Gastroesophageal sphincter (tissue), 4 donors: ENCODE data around the gene NLGN1. TPM values are rescaled to one million over a fixed set of nuclear protein-coding genes. Genes with fewer than 3 reads are reported as not detected.

ENCODE experiments used
- ATAC-seq: fragments of 150-250 bp; one replicate; pipeline ENCODE4 v1.9.1; 2016; ENCODE audit warnings: mild to moderate bottlenecking, moderate library complexity
- H3K27ac ChIP-seq, 4 donors: fragments of 200-600 bp; sonication (generic) in 3 of 4; 1 replicate in 3 of 4; 2 replicates in 1 of 4; pipeline ENCODE4 v1.5.1; 2016 to 2019
- H3K27me3 ChIP-seq: fragments of 200-600 bp; sonication (generic); one replicate; pipeline ENCODE4 v1.5.1; 2019
- H3K36me3 ChIP-seq, 2 donors: fragments of 200-600 bp; sonication (generic); one replicate each; pipeline ENCODE4 v1.5.1; 2019; ENCODE audit warnings: control low read depth in 1 of 2
- H3K4me1 ChIP-seq, 3 donors: fragments of 200-600 bp; sonication (generic); 1 replicate in 2 of 3; 2 replicates in 1 of 3; pipeline ENCODE4 v1.5.1; 2016 to 2019; ENCODE audit warnings: control low read depth in 2 of 3
- H3K4me3 ChIP-seq, 2 donors: fragments of 200-600 bp; sonication (generic); one replicate each; pipeline ENCODE4 v1.5.1; 2019; ENCODE audit warnings: mild to moderate bottlenecking in 1 of 2, moderate library complexity in 1 of 2
- H3K9me3 ChIP-seq, 3 donors: fragments of 200-600 bp; sonication (generic); one replicate each; pipeline ENCODE4 v1.5.1; 2017 to 2019; ENCODE audit warnings: control low read depth in 2 of 3
- EP300 ChIP-seq: sonication (generic); formaldehyde crosslinking; IDR thresholded peaks from one replicate; pipeline ENCODE4 v1.6.1; 2017; ENCODE audit warnings: antibody characterized with exemption, mild to moderate bottlenecking
- POLR2A ChIP-seq, 2 donors: fragments of 450-650 bp; IDR thresholded peaks; one replicate each; pipeline ENCODE4 v1.6.1; 2017; ENCODE audit warnings: antibody characterized with exemption in 2 of 2, mild to moderate bottlenecking in 2 of 2, moderate library complexity in 1 of 2
- POLR2AphosphoS5 ChIP-seq: sonication (generic); formaldehyde crosslinking; IDR thresholded peaks from one replicate; pipeline ENCODE4 v1.6.1; 2017; ENCODE audit warnings: antibody characterized with exemption
- WGBS, 2 donors: methylation state at CpG; one replicate each; pipeline ENCODE4 v1.1.5; 2018; ENCODE audit warnings: low coverage in 1 of 2; 5-methylcytosine and 5-hydroxymethylcytosine counted together
- total RNA-seq, 4 donors: library from RNA; depleted of rRNA; stranded (reverse); fragments of >200 nt; gene quantifications; one replicate each; pipeline ENCODE4 v1.1.0, GENCODE V29; 2016
- TF ChIP-seq, protein P1 (sequence below), 4 experiments: fragments of 200-600 bp in 2 of 4; fragments of 450-650 bp in 2 of 4; sonication (generic) in 1 of 4; IDR thresholded peaks; one replicate each; pipeline ENCODE4 v1.5.1; 2017 to 2019; ENCODE audit warnings: antibody characterized with exemption in 4 of 4, mild to moderate bottlenecking in 2 of 4, moderate library complexity in 2 of 4

The NLGN1 gene
- total RNA-seq, 4 donors from 2014 or later: 13.4 to 26.4 (median 24.0) TPM

DNA sequence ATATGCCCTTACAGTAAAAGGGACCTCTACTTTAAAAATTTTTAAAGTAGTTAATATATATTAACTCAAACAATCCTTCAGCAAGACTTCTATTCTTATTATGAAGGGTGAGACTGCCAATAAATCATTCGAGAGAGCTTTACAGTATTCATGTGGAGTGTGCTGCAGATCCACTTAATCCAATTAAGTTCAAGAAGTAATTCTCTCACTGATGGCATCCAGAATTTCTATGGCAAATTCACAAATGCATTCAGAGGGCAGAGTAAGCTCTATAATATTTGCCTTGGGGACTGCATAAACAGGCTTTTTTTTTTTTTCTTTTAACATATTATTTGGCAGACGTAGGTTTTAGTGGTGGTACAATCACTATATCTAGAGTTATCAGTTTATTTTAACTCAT lies 692.0 kb downstream of the NLGN1 start:
- H3K9me3 ChIP-seq: no peaks in the 10 kb centered on the region
- H3K27me3 ChIP-seq: no peaks in the 10 kb centered on the region
- H3K27ac ChIP-seq: no peak overlapping the region
- no peaks in the 10 kb centered on the region for H3K36me3 ChIP-seq
- no peak for ATAC-seq
- TF ChIP-seq POLR2AphosphoS5 (no peak), EP300 (no peak), POLR2A (IDR thresholded peaks at IDR 0.05) (no peak)
- TF ChIP-seq, protein P1, sequence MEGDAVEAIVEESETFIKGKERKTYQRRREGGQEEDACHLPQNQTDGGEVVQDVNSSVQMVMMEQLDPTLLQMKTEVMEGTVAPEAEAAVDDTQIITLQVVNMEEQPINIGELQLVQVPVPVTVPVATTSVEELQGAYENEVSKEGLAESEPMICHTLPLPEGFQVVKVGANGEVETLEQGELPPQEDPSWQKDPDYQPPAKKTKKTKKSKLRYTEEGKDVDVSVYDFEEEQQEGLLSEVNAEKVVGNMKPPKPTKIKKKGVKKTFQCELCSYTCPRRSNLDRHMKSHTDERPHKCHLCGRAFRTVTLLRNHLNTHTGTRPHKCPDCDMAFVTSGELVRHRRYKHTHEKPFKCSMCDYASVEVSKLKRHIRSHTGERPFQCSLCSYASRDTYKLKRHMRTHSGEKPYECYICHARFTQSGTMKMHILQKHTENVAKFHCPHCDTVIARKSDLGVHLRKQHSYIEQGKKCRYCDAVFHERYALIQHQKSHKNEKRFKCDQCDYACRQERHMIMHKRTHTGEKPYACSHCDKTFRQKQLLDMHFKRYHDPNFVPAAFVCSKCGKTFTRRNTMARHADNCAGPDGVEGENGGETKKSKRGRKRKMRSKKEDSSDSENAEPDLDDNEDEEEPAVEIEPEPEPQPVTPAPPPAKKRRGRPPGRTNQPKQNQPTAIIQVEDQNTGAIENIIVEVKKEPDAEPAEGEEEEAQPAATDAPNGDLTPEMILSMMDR (IDR thresholded peaks at IDR 0.05): no peak
- WGBS, 2 donors: 27% methylated on average over 2 of the region's 2 CpGs; no CpG with 5 or more reads in 1 of the 2 donors
- peaks cover 0 to 21% (median 0%) of the 10 kb centered on the region in 3 donors for H3K4me1 ChIP-seq
- no peak overlapping the region for H3K4me3 ChIP-seq

DNA sequence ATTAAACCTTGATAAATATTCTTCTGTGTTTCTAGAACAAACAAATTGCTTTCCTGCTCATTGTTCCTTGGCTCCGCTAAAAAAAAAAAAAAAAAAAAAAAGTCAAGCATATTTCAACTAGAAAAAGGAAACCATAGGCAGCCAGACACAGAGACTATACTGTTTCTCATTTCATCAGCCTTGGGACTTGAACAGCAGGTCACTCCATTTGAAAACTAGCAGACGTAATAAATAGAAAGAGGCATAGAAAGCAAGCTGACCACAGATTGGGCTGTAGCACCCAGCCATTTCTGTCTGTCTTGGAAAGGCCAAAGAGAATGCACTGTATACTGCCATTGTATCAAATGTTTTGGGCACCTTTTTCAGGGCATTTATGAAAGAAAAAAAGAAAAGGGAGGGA lies 697.1 kb downstream of the NLGN1 start:
- Histone ChIP-seq H3K4me1 (peaks cover 0 to 21% (median 0%) of the 10 kb centered on the region in 3 donors), H3K27ac (no peak overlapping the region), H3K4me3 (no peak overlapping the region), H3K9me3 (no peaks in the 10 kb centered on the region), H3K36me3 (no peaks in the 10 kb centered on the region), H3K27me3 (no peaks in the 10 kb centered on the region)
- TF ChIP-seq POLR2A (IDR thresholded peaks at IDR 0.05): no peak
- TF ChIP-seq, protein P1 (IDR thresholded peaks at IDR 0.05): no peak
- WGBS, 2 donors: 68 to 69% methylated on average over 2 of the region's 2 CpGs
- ATAC-seq: no peak

DNA sequence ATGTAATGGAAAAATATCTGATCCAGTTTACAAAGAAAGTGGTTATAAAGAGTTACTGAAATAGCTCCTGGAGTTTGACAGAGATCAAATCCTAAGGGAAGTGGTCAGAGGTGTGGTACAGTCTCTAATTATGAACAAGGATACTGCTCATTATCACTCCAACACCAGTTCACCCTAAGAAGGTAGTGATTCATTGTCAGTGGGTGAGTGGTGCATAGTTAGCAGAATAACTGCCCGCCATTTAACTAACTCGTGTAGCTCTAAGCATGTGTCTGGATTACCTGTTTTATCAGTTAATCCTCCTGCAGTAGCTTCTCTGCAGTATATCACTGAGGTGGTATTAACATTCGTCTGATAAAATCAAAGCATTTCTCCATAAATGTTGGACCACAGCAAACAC lies 700.1 kb downstream of the NLGN1 start:
- H3K4me3 ChIP-seq: no peak overlapping the region
- 90 to 95% methylated on average over 3 of the region's 3 CpGs for WGBS, 2 donors
- no peaks in the 10 kb centered on the region for H3K27me3 ChIP-seq

DNA sequence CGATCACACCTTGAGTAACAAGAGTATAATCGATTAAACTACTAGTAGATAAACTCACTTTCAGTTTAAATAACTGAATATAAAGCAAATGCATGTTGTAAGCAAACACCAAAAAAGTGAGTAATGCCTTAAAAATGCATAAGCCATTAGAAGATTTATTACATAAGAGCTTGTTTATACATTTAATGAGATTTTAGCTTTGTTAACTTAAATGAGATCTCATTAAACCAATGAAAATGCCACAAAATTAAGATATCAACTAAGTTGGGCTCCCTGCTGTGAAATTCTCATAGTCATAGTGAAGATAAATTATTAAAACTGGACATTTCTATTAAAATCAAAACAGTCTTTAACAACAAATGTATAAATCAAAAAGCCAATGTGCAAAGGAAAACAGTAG lies 701.2 kb downstream of the NLGN1 start:
- WGBS, 2 donors: 84 to 92% methylated on average over 2 of the region's 2 CpGs
- TF ChIP-seq EP300 (no peak), POLR2AphosphoS5 (no peak), POLR2A (IDR thresholded peaks at IDR 0.05) (no peak)
- TF ChIP-seq, protein P1 (IDR thresholded peaks at IDR 0.05): no peak

More for the DNA sequence above, 700.1 kb downstream of the NLGN1 start:
- no peak for ATAC-seq
- H3K27ac ChIP-seq: no peak overlapping the region
- TF ChIP-seq POLR2AphosphoS5 (no peak), EP300 (no peak), POLR2A (IDR thresholded peaks at IDR 0.05) (no peak)
- TF ChIP-seq, protein P1 (IDR thresholded peaks at IDR 0.05): no peak
- H3K4me1 ChIP-seq: no peaks in the 10 kb centered on the region
- H3K9me3 ChIP-seq: no peaks in the 10 kb centered on the region
- H3K36me3 ChIP-seq: no peaks in the 10 kb centered on the region

DNA sequence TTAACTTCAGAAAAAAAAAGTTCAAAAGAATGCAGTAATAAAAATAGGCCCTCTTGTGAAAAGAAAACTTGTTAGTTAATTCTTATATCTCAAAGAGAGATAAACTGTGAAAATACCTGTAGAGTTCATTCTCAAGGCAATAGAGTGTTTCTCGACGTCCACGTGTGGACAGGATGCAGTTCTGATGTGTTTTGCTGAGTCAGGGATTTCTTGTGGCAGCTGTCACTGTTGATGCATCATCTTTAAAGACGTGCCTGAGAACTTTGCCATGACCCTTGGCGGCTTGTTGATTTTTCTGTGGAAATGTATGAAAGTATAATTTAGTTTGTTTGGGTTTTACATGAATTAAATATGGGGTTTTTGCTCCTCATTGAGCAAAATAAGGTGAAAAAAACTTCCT lies 702.2 kb downstream of the NLGN1 start:
- no peak for ATAC-seq
- no peak overlapping the region for H3K27ac ChIP-seq

More for the DNA sequence above, 701.2 kb downstream of the NLGN1 start:
- H3K4me1 ChIP-seq: no peaks in the 10 kb centered on the region
- H3K36me3 ChIP-seq: no peaks in the 10 kb centered on the region
- no peaks in the 10 kb centered on the region for H3K27me3 ChIP-seq
- H3K4me3 ChIP-seq: no peak overlapping the region
- no peak overlapping the region for H3K27ac ChIP-seq
- ATAC-seq: no peak
- no peaks in the 10 kb centered on the region for H3K9me3 ChIP-seq

More for the DNA sequence above, 702.2 kb downstream of the NLGN1 start:
- Histone ChIP-seq H3K4me3 (no peak overlapping the region), H3K27me3 (no peaks in the 10 kb centered on the region), H3K4me1 (no peaks in the 10 kb centered on the region), H3K36me3 (no peaks in the 10 kb centered on the region), H3K9me3 (no peaks in the 10 kb centered on the region)
- TF ChIP-seq EP300 (no peak), POLR2AphosphoS5 (no peak)
- WGBS, 2 donors: 83 to 90% methylated on average over 4 to 5 of the region's 5 CpGs
